ENCODE results near the gene SPEM1. TPM values are rescaled to one million over a fixed set of nuclear protein-coding genes. Genes with fewer than 3 reads are reported as not detected.

Gene SPEM1
- total RNA-seq: 0.26 and 0.93 TPM in 2 replicates
- long read RNA-seq: 0 reads

DNA sequence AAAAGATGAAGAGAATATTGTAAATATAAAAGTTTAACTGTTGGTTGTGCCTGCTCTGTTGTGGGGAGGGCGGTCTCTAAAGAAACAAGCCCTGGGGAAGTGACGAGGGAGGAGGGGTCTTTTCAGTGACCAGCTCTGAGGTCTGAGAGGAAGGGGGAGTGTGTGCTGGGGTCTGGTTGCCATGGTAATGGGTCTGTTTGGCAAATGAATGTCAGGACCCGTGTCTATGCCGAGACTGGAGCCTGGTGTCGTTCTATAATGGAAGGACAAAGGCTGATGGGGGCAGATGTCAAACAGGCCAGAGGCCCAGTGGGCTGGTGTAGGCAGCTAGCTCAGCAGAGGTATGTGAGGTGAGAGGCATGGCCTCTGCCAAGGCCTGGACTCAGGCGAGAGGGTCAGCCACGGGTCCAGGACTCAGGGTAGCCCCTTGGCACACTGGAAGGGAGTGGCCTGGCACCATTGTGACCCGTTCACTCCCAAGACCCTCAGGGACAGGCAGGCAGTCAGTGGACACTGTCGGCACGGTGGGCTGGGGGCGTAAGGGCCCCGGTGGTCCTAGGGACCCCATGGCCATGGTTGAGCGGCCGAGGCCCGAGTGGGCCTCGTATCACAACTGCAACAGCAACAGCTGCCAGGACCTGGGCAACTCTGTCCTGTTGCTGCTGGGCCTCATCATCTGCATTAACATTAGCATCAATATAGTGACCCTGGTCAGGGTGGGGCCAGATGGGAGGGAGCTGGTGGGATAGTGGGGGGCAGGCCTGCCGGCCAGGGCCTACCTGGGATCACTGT, at the start of gene SPEM1:
TSS of gene SPEM1 (plus strand) at position 506 of the 792 bp plus-strand sequence. CDS start at position 567, 61 bp downstream.
- peak; percentile 63 for DNase-seq (ENCODE audit: low read depth, low spot score)
- no peaks in the 10 kb centered on the region for H3K36me3 Mint-ChIP-seq (ENCODE audit: low read depth)
- no peak for TF ChIP-seq CTCF (conservative IDR thresholded peaks at IDR 0.05)
- peaks cover 43% of the 10 kb centered on the region for H3K4me1 Mint-ChIP-seq
- peak within 1 kb of the TSS; percentile 74 for H3K4me3 Mint-ChIP-seq
- H3K9me3 Mint-ChIP-seq: no peaks in the 10 kb centered on the region
- H3K27me3 Mint-ChIP-seq (ENCODE audit: low read depth): peaks cover 2% of the 10 kb centered on the region
- H3K27ac Mint-ChIP-seq (ENCODE audit: unreplicated experiment): peak within 1 kb of the TSS; percentile 81

DNA sequence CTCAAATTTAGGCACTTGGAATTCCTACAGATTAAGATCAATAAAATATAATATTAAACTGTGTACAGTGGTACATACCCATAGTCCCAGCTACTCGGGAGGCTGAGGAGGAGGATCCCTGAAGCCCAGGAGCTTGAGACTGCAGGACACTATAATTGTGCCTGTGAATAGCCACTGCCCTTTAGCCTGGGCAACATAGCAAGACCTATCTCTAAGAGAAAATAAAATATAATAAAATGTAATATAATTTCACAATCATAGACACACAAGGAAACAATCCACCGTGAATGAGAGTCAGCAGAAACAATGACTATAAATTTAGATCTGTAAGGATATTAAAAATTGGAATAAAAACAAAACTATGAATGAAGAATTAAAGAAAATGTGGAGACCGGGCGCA, 49.3 kb upstream of the SPEM1 start:
- Mint-ChIP-seq H3K27me3 (ENCODE audit: low read depth) (peaks cover 18% of the 10 kb centered on the region), H3K4me1 (peaks cover 4% of the 10 kb centered on the region), H3K36me3 (ENCODE audit: low read depth) (no peaks in the 10 kb centered on the region), H3K9me3 (no peaks in the 10 kb centered on the region), H3K27ac (ENCODE audit: unreplicated experiment) (no peak overlapping the region), H3K4me3 (no peak overlapping the region)
- no peak for DNase-seq (ENCODE audit: low read depth, low spot score)
- no peak for TF ChIP-seq CTCF (conservative IDR thresholded peaks at IDR 0.05)

- Mint-ChIP-seq H3K36me3 (ENCODE audit: low read depth) (peaks cover 4% of the 10 kb centered on the region), H3K4me3 (no peak overlapping the region)
Observed at GRCh38 chr17:7374353-7374752, 45.8 kb upstream of the SPEM1 start.

DNA sequence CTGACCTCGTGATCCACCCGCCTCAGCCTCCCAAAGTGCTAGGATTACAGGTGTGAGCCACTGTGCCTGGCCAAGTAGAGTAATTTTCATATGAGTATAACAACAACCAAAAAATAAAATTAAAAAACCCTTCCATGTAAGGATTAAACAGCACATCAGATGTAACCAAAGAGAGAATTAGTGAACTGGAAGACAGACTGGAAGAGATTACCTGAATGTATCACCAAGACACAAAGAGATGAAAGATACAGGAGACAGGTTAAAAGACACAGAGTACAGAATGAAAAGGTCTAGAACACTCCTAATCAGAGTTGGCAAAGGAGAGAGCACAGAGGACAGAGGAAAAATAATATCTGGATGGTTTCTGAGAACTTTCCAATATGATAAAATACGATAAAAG, 41.0 kb upstream of the SPEM1 start:
- Mint-ChIP-seq H3K4me3 (no peak overlapping the region), H3K4me1 (peaks cover 11% of the 10 kb centered on the region), H3K27me3 (ENCODE audit: low read depth) (peaks cover 69% of the 10 kb centered on the region), H3K36me3 (ENCODE audit: low read depth) (peaks cover 5% of the 10 kb centered on the region), H3K9me3 (peaks cover 6% of the 10 kb centered on the region), H3K27ac (ENCODE audit: unreplicated experiment) (no peak overlapping the region)
- TF ChIP-seq CTCF (conservative IDR thresholded peaks at IDR 0.05): no peak
- no peak for DNase-seq (ENCODE audit: low read depth, low spot score)

More at GRCh38 chr17:7374353-7374752, 45.8 kb upstream of the SPEM1 start:
- no peak for DNase-seq (ENCODE audit: low read depth, low spot score)
- Mint-ChIP-seq H3K9me3 (peaks cover 4% of the 10 kb centered on the region), H3K27ac (ENCODE audit: unreplicated experiment) (no peak overlapping the region), H3K4me1 (no peaks in the 10 kb centered on the region), H3K27me3 (ENCODE audit: low read depth) (peaks cover 36% of the 10 kb centered on the region)
- no peak for TF ChIP-seq CTCF (conservative IDR thresholded peaks at IDR 0.05)

DNA sequence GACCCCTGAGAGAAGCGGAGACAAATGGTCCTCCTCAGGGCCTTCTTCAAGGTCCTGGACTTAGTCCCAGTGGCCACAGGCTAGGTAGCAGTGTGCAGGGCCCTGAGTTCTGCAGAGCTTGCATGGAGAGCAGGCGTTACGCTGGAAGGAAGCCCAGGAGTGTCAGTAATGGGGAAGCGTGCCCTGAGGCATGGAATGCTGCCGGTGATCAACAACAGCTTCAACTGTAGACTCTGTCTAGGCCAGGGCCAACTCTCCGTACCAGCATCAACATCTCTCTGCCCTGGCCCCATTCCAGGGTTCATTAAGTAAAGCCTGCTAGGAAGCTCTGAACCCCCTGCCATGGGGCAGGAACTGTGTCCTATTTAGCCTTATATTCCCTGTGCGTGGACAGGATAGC, 39.8 kb upstream of the SPEM1 start:
- Mint-ChIP-seq H3K4me3 (peak overlapping the region; percentile 73), H3K4me1 (peaks cover 11% of the 10 kb centered on the region), H3K27me3 (ENCODE audit: low read depth) (peaks cover 76% of the 10 kb centered on the region), H3K27ac (ENCODE audit: unreplicated experiment) (no peak overlapping the region), H3K9me3 (peaks cover 6% of the 10 kb centered on the region), H3K36me3 (ENCODE audit: low read depth) (peaks cover 5% of the 10 kb centered on the region)
- DNase-seq (ENCODE audit: low read depth, low spot score): no peak
- no peak for TF ChIP-seq CTCF (conservative IDR thresholded peaks at IDR 0.05)

Measured in neural crest cell (in vitro differentiated cells).